Osteoblast (primary cell): Measurements from ENCODE around the gene CR1. TPM values are rescaled to one million over a fixed set of nuclear protein-coding genes. Genes with fewer than 3 reads are reported as not detected.

Experiments used
- DNase-seq: peaks from one replicate; pipeline ENCODE4 v3.0.0; 2011; ENCODE audit warnings: low spot score, mixed read lengths; ENCODE audit not compliant: insufficient read length; ENCODE audit errors: missing footprints
- H2AFZ ChIP-seq: 2 replicates; pipeline ENCODE4 v1.6.0; 2011; ENCODE audit warnings: mild to moderate bottlenecking, low read length
- H3K27ac ChIP-seq: 2 replicates; pipeline ENCODE4 v1.5.1; 2011; ENCODE audit warnings: mild to moderate bottlenecking, low read depth, low read length, moderate library complexity
- H3K27me3 ChIP-seq: 2 replicates; pipeline ENCODE4 v1.6.0; 2012; ENCODE audit warnings: mild to moderate bottlenecking, control low read depth, inconsistent platforms, low read length, moderate library complexity; ENCODE audit not compliant: insufficient read depth
- H3K36me3 ChIP-seq: 2 replicates; pipeline ENCODE4 v1.5.1; 2011; ENCODE audit warnings: mild to moderate bottlenecking, low read length, control low read depth, moderate library complexity; ENCODE audit not compliant: insufficient read depth
- H3K4me1 ChIP-seq: 2 replicates; pipeline ENCODE4 v1.5.1; 2011; ENCODE audit warnings: mild to moderate bottlenecking, low read length, control low read depth, moderate library complexity; ENCODE audit not compliant: insufficient read depth
- H3K4me2 ChIP-seq: 2 replicates; pipeline ENCODE4 v1.6.0; 2011; ENCODE audit warnings: mild to moderate bottlenecking, low read length; ENCODE audit not compliant: insufficient read depth
- H3K4me3 ChIP-seq: fragments of 200-600 bp; sonication (generic); 3 replicates; pipeline ENCODE4 v1.5.1; 2012; ENCODE audit warnings: mild to moderate bottlenecking, low read length, inconsistent platforms; ENCODE audit not compliant: insufficient read depth
- H3K79me2 ChIP-seq: 2 replicates; pipeline ENCODE4 v1.6.0; 2012; ENCODE audit warnings: mild to moderate bottlenecking, low read length, control low read depth, inconsistent platforms; ENCODE audit not compliant: insufficient read depth
- H3K9me3 ChIP-seq: 2 replicates; pipeline ENCODE4 v1.5.1; 2011; ENCODE audit warnings: low read depth, low read length, control low read depth
- H4K20me1 ChIP-seq: 2 replicates; pipeline ENCODE4 v1.6.0; 2012; ENCODE audit warnings: mild to moderate bottlenecking, low read length, control low read depth; ENCODE audit not compliant: insufficient read depth
- total RNA-seq: library from RNA; depleted of rRNA; stranded (reverse); fragments of >200 nt; gene quantifications from 2 replicates; pipeline ENCODE4 v1.2.3, GENCODE V29; 2012
- TF ChIP-seq, protein P1 (sequence below): IDR thresholded peaks from 2 replicates; pipeline ENCODE4 v1.5.1; 2011; ENCODE audit warnings: mild to moderate bottlenecking, low read depth, low read length, moderate library complexity; ENCODE audit errors: extremely low read depth

CR1 gene
- total RNA-seq, 1 donor: under 0.01 TPM

DNA sequence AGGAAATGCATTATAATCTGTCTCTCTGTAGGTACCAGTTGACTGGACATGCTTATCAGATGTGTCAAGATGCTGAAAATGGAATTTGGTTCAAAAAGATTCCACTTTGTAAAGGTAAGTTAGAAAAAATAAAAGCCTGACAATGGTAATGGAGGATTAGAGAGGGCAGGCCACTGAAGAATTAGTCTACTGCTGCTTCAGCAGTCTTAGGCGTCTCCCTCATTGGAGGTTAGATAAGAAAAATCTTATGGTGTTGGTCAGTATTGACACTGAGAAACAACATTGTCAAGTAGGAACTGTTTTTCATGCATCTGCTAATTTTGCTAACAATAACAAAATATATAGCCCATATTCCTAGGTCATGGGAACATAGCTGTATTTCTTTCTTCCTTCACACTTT, 21.7 kb upstream of the CR1 start:
- Histone ChIP-seq H2AFZ (no peak overlapping the region), H4K20me1 (no peaks in the 10 kb centered on the region), H3K27me3 (no peaks in the 10 kb centered on the region), H3K27ac (no peak overlapping the region), H3K36me3 (no peaks in the 10 kb centered on the region), H3K4me3 (no peak overlapping the region), H3K79me2 (no peaks in the 10 kb centered on the region), H3K9me3 (no peaks in the 10 kb centered on the region), H3K4me2 (no peak overlapping the region), H3K4me1 (no peaks in the 10 kb centered on the region)
- DNase-seq: no peak
- TF ChIP-seq, protein P1, sequence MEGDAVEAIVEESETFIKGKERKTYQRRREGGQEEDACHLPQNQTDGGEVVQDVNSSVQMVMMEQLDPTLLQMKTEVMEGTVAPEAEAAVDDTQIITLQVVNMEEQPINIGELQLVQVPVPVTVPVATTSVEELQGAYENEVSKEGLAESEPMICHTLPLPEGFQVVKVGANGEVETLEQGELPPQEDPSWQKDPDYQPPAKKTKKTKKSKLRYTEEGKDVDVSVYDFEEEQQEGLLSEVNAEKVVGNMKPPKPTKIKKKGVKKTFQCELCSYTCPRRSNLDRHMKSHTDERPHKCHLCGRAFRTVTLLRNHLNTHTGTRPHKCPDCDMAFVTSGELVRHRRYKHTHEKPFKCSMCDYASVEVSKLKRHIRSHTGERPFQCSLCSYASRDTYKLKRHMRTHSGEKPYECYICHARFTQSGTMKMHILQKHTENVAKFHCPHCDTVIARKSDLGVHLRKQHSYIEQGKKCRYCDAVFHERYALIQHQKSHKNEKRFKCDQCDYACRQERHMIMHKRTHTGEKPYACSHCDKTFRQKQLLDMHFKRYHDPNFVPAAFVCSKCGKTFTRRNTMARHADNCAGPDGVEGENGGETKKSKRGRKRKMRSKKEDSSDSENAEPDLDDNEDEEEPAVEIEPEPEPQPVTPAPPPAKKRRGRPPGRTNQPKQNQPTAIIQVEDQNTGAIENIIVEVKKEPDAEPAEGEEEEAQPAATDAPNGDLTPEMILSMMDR: no peak

DNA sequence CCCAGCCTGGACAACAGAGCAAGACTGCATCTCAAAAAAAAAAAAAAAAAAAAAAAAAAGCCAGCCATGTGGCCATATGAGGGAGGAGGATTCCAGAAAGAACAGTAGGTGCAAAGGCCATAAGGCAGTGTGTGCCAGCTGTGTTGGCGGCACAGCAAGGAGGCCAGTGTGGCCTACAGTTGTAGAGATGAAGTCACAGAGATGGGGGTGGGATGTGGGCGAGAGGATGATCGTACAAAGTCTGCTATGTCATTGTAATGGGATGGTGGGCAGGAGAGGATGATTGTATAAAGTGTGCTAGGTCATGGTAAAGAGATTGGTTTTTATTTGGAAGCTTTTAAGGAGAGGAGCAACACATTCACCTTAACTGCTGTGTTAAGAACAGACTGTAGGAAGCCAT, 9.8 kb upstream of the CR1 start:
- H3K4me1 ChIP-seq: no peaks in the 10 kb centered on the region
- TF ChIP-seq, protein P1: no peak
- H3K4me3 ChIP-seq: no peak overlapping the region
- no peaks in the 10 kb centered on the region for H3K36me3 ChIP-seq
- H3K79me2 ChIP-seq: no peaks in the 10 kb centered on the region
- no peak overlapping the region for H3K27ac ChIP-seq
- no peak for DNase-seq
- H2AFZ ChIP-seq: no peak overlapping the region
- H3K4me2 ChIP-seq: no peak overlapping the region
- no peaks in the 10 kb centered on the region for H4K20me1 ChIP-seq
- no peaks in the 10 kb centered on the region for H3K27me3 ChIP-seq
- no peaks in the 10 kb centered on the region for H3K9me3 ChIP-seq

DNA sequence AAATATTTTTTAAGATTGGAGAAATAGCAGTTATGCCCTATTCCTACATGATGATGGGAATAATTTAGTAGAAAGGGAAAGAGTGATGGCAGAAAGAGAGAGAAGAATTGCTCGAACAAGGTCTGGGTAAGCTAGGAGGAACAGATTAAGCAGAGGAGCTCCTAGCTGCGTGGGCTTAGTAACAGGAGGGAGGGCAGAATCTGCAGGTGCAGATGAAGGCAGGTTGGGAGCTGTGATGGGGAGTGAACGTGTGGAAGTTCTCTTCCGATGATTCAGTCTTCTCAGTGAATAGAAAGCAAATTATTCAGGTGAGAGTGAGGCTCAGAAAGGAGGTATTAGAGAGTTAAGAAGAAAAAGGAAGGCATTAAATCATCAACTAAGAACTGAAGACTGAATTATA, 8.3 kb upstream of the CR1 start:
- H3K4me3 ChIP-seq: no peak overlapping the region

DNA sequence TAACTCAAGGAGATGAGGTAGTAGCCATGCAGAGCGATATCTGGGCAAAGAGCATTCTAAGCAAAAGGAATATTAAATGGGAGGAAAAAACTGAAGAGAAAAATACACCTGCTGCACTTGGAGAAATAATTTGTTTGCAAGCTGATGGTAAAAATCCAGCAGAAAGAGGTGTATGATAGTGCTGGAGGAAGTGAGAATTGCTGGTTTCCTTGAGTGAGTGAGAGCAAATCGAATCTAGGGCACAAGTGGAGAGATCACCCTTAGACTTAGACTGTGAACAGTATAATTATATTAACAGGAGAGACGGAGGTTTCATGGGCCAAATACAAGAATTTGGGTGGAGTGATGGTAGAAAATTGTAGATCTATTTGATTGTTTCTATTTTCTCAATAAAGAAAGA, 2.7 kb upstream of the CR1 start:
- no peak overlapping the region for H2AFZ ChIP-seq
- H3K4me1 ChIP-seq: no peaks in the 10 kb centered on the region
- H3K79me2 ChIP-seq: no peaks in the 10 kb centered on the region
- no peak overlapping the region for H3K4me2 ChIP-seq
- H3K27ac ChIP-seq: no peak overlapping the region
- no peak overlapping the region for H3K4me3 ChIP-seq
- no peak for DNase-seq
- TF ChIP-seq, protein P1: no peak
- H3K27me3 ChIP-seq: peaks cover 27% of the 10 kb centered on the region
- H3K36me3 ChIP-seq: no peaks in the 10 kb centered on the region
- no peaks in the 10 kb centered on the region for H3K9me3 ChIP-seq
- no peaks in the 10 kb centered on the region for H4K20me1 ChIP-seq

More for the DNA sequence above, 8.3 kb upstream of the CR1 start:
- no peaks in the 10 kb centered on the region for H3K36me3 ChIP-seq
- no peak overlapping the region for H3K27ac ChIP-seq
- H3K27me3 ChIP-seq: no peaks in the 10 kb centered on the region
- H3K79me2 ChIP-seq: no peaks in the 10 kb centered on the region
- TF ChIP-seq, protein P1: no peak
- H2AFZ ChIP-seq: no peak overlapping the region
- no peaks in the 10 kb centered on the region for H4K20me1 ChIP-seq
- no peak for DNase-seq
- H3K9me3 ChIP-seq: no peaks in the 10 kb centered on the region
- H3K4me2 ChIP-seq: no peak overlapping the region
- H3K4me1 ChIP-seq: no peaks in the 10 kb centered on the region
